Smooth muscle cell (in vitro differentiated cells): ENCODE measurements around the gene PAOX. TPM values are rescaled to one million over a fixed set of nuclear protein-coding genes. Genes with fewer than 3 reads are reported as not detected.

Experiments used
- DNase-seq: peaks from one replicate; lab custom pipeline; 2025; ENCODE audit not compliant: unreplicated experiment; lab: John Stamatoyannopoulos, UW
- H2AFZ ChIP-seq: fragments of 200-600 bp; sonication (generic); 2 replicates; pipeline ENCODE4 v1.6.0; 2016; ENCODE audit warnings: antibody characterized with exemption, low read depth, mild to moderate bottlenecking
- H3F3A ChIP-seq: fragments of 200-600 bp; sonication (generic); 2 replicates; pipeline ENCODE4 v1.6.0; 2017; ENCODE audit warnings: antibody characterized with exemption, low read depth
- H3K27ac ChIP-seq: fragments of 200-600 bp; sonication (generic); 2 replicates; pipeline ENCODE4 v1.5.1; 2016; ENCODE audit warnings: low read depth, mild to moderate bottlenecking
- H3K27me3 ChIP-seq: fragments of 200-600 bp; sonication (generic); 2 replicates; pipeline ENCODE4 v1.6.1; 2016; ENCODE audit warnings: low read depth, mild to moderate bottlenecking
- H3K36me3 ChIP-seq: fragments of 200-600 bp; sonication (generic); 2 replicates; pipeline ENCODE4 v1.5.1; 2016; ENCODE audit warnings: low read depth
- H3K4me1 ChIP-seq: fragments of 200-600 bp; sonication (generic); 2 replicates; pipeline ENCODE4 v1.5.1; 2016; ENCODE audit warnings: low read depth
- H3K4me2 ChIP-seq: fragments of 200-600 bp; sonication (generic); 2 replicates; pipeline ENCODE4 v1.6.0; 2016; ENCODE audit warnings: mild to moderate bottlenecking
- H3K4me3 ChIP-seq: fragments of 200-600 bp; sonication (generic); 2 replicates; pipeline ENCODE4 v1.5.1; 2016; ENCODE audit warnings: mild to moderate bottlenecking
- H3K79me2 ChIP-seq: fragments of 200-600 bp; sonication (generic); 2 replicates; pipeline ENCODE4 v1.6.0; 2016; ENCODE audit warnings: low read depth, mild to moderate bottlenecking
- H3K9ac ChIP-seq: fragments of 200-600 bp; sonication (generic); 2 replicates; pipeline ENCODE4 v1.6.0; 2016; ENCODE audit warnings: low read depth
- H3K9me3 ChIP-seq: fragments of 200-600 bp; sonication (generic); replicated peaks from 2 replicates; pipeline ENCODE4 v1.5.1; 2016; ENCODE audit warnings: low read depth
- H4K20me1 ChIP-seq: fragments of 200-600 bp; sonication (generic); 2 replicates; pipeline ENCODE4 v1.6.0; 2016; ENCODE audit warnings: low read depth
- CTCF ChIP-seq: fragments of 200-600 bp; sonication (generic); IDR thresholded peaks from 2 replicates; pipeline ENCODE4 v1.5.1; 2017; ENCODE audit warnings: borderline replicate concordance, mild to moderate bottlenecking, antibody characterized with exemption; ENCODE audit not compliant: insufficient read depth, poor library complexity, severe bottlenecking
- WGBS: methylation state at CpG from one replicate; pipeline ENCODE4 v1.1.7; 2016; ENCODE audit warnings: low lambda C conversion rate; 5-methylcytosine and 5-hydroxymethylcytosine counted together
- polyA plus RNA-seq: library from polyadenylated mRNA; unstranded; fragments of >200 nt; fragmentation: Nextera tagmentation; extraction: Ambion mirVana; gene quantifications from 2 replicates; pipeline ENCODE4 v1.2.1, GENCODE V29; 2016
- total RNA-seq: library from RNA; depleted of rRNA; stranded (reverse); fragments of >200 nt; gene quantifications from 2 replicates; pipeline ENCODE4 v1.2.3, GENCODE V29; 2014

Gene PAOX
- total and polyA plus RNA-seq, 2 experiments from 2014 or later, result 3.3 to 7.1 TPM

GRCh38 chr10:133368153-133368552, 10.9 kb upstream of the PAOX start:
- Histone ChIP-seq H3K4me3 (no peak overlapping the region), H3K9ac (no peak overlapping the region), H3K79me2 (no peaks in the 10 kb centered on the region), H3K4me2 (no peak overlapping the region), H3F3A (no peaks in the 10 kb centered on the region), H2AFZ (no peak overlapping the region), H3K27ac (no peak overlapping the region), H3K36me3 (peaks cover 6% of the 10 kb centered on the region), H3K27me3 (no peaks in the 10 kb centered on the region), H4K20me1 (no peaks in the 10 kb centered on the region), H3K9me3 (no peaks in the 10 kb centered on the region), H3K4me1 (no peaks in the 10 kb centered on the region)
- 99% methylated on average over 7 of the region's 7 CpGs for WGBS
- DNase-seq, result no peak
- TF ChIP-seq CTCF, result no peak

- Histone ChIP-seq H4K20me1 (no peaks in the 10 kb centered on the region), H3K9me3 (no peaks in the 10 kb centered on the region), H3K27ac (no peak overlapping the region), H2AFZ (no peak overlapping the region), H3K27me3 (no peaks in the 10 kb centered on the region), H3K4me1 (peaks cover 5% of the 10 kb centered on the region), H3K79me2 (no peaks in the 10 kb centered on the region), H3K4me3 (no peak overlapping the region), H3F3A (peaks cover 7% of the 10 kb centered on the region), H3K4me2 (no peak overlapping the region), H3K36me3 (peaks cover 6% of the 10 kb centered on the region), H3K9ac (no peak overlapping the region)
- no peak for DNase-seq
- 94% methylated on average over 24 of the region's 24 CpGs for WGBS
- no peak for TF ChIP-seq CTCF
These were observed 8.9 kb upstream of the PAOX start for GRCh38 chr10:133370030-133370786.

GRCh38 chr10:133372507-133372906, 6.6 kb upstream of the PAOX start:
- Histone ChIP-seq H3K4me2 (peak overlapping the region; percentile 91), H4K20me1 (no peaks in the 10 kb centered on the region), H3F3A (peaks cover 7% of the 10 kb centered on the region), H3K4me3 (peak overlapping the region; percentile 79), H3K27me3 (no peaks in the 10 kb centered on the region), H3K9me3 (no peaks in the 10 kb centered on the region), H2AFZ (no peak overlapping the region), H3K79me2 (no peaks in the 10 kb centered on the region), H3K36me3 (no peaks in the 10 kb centered on the region), H3K9ac (no peak overlapping the region), H3K4me1 (peaks cover 5% of the 10 kb centered on the region), H3K27ac (no peak overlapping the region)
- no peak for TF ChIP-seq CTCF
- no peak for DNase-seq
- WGBS, result 74% methylated on average over 14 of the region's 20 CpGs
